Liver (tissue), 3 donors: Measurements from ENCODE around the gene CIAPIN1.

Experiments used
- ATF3 ChIP-seq: IDR thresholded peaks from 2 replicates; pipeline ENCODE4 v1.6.1; 2016; ENCODE audit warnings: antibody characterized with exemption
- CTCF ChIP-seq: fragments of 150-350 bp; IDR thresholded peaks from 2 replicates; pipeline ENCODE4 v1.5.1; 2017; ENCODE audit warnings: improper control_type of control experiment, low read depth, low read length; ENCODE audit not compliant: missing input control
- EGR1 ChIP-seq, 2 donors: IDR thresholded peaks; 2 replicates each; pipeline ENCODE4 v1.6.1; 2016 to 2018; ENCODE audit warnings: antibody characterized with exemption in 2 of 2, low read depth in 2 of 2
- FOXA1 ChIP-seq: IDR thresholded peaks from 2 replicates; pipeline ENCODE4 v1.6.1; 2016; ENCODE audit warnings: antibody characterized with exemption
- GABPA ChIP-seq, 2 donors: IDR thresholded peaks in 1 of 2; conservative IDR thresholded peaks in 1 of 2; 2 replicates each; pipeline ENCODE4 v1.6.1; 2016; ENCODE audit warnings: antibody characterized with exemption in 2 of 2, mild to moderate bottlenecking in 1 of 2, moderate library complexity in 1 of 2
- JUND ChIP-seq, 2 donors: IDR thresholded peaks; 2 replicates each; pipeline ENCODE4 v1.6.1; 2016; ENCODE audit warnings: antibody characterized with exemption in 2 of 2
- MAX ChIP-seq: IDR thresholded peaks from 2 replicates; pipeline ENCODE4 v1.6.1; 2016; ENCODE audit warnings: antibody characterized with exemption
- RAD21 ChIP-seq, 2 donors: IDR thresholded peaks; 2 replicates each; pipeline ENCODE4 v1.6.1; 2016; ENCODE audit warnings: antibody characterized with exemption in 2 of 2, mild to moderate bottlenecking in 2 of 2
- REST ChIP-seq: IDR thresholded peaks from 2 replicates; pipeline ENCODE4 v1.6.1; 2016; ENCODE audit warnings: antibody characterized with exemption, mild to moderate bottlenecking
- TAF1 ChIP-seq: conservative IDR thresholded peaks from 2 replicates; pipeline ENCODE4 v1.6.1; 2016; ENCODE audit warnings: antibody characterized with exemption, mild to moderate bottlenecking
- donor health status: healthy.
- donor health status: healthy.

- TF ChIP-seq REST: no peak
- TF ChIP-seq TAF1: no peak
- no peak for TF ChIP-seq CTCF
- no peak for TF ChIP-seq MAX
- no peak for TF ChIP-seq EGR1 (IDR thresholded peaks at IDR 0.05; ENCODE audit: low read depth in 2 of 2)
- no peak for TF ChIP-seq ATF3
- TF ChIP-seq GABPA (IDR thresholded peaks at IDR 0.05 in 1 of 2, conservative IDR thresholded peaks at IDR 0.05 in 1 of 2): no peak
- TF ChIP-seq JUND (IDR thresholded peaks at IDR 0.05): no peak
- no peak for TF ChIP-seq RAD21 (IDR thresholded peaks at IDR 0.05)
- no peak for TF ChIP-seq FOXA1
Observed at GRCh38 chr16:57383276-57384247, 63.6 kb downstream of the CIAPIN1 start.
